GM23338 (cell line): ENCODE results near the gene MYO1D. TPM values are rescaled to one million over a fixed set of nuclear protein-coding genes. Genes with fewer than 3 reads are reported as not detected.
A peak's percentile ranks its signal among the peaks of the same experiment; 100 is the strongest.

Experiments
- ATAC-seq: fragments of 200-7000 bp; cut with Tn5 transposase; 3 replicates; pipeline ENCODE4 v1.9.1; 2020
- DNase-seq: peaks from one replicate; pipeline ENCODE4 v3.0.0-alpha.2; 2015; ENCODE audit warnings: low spot score
- H2AFZ ChIP-seq: fragments of 200-600 bp; sonication (generic); 2 replicates; pipeline ENCODE4 v1.8.0; 2016; ENCODE audit warnings: antibody characterized with exemption, mild to moderate bottlenecking, moderate library complexity
- H3F3A ChIP-seq: fragments of 200-600 bp; sonication (generic); replicated peaks from 2 replicates; pipeline ENCODE4 v1.8.0; 2017; ENCODE audit warnings: antibody characterized with exemption, mixed run types, low read depth
- H3K27ac ChIP-seq: fragments of 200-600 bp; sonication (generic); 2 replicates; pipeline ENCODE4 v1.6.1; 2016; ENCODE audit warnings: low read depth
- H3K27me3 ChIP-seq: fragments of 200-600 bp; sonication (generic); 2 replicates; pipeline ENCODE4 v1.8.0; 2016; ENCODE audit warnings: mild to moderate bottlenecking, mixed run types, moderate library complexity; ENCODE audit not compliant: insufficient read depth
- H3K36me3 ChIP-seq: fragments of 200-600 bp; sonication (generic); 2 replicates; pipeline ENCODE4 v1.8.0; 2016; ENCODE audit warnings: mild to moderate bottlenecking; ENCODE audit not compliant: insufficient read depth
- H3K4me1 ChIP-seq: fragments of 200-600 bp; sonication (generic); 2 replicates; pipeline ENCODE4 v1.8.0; 2016; ENCODE audit warnings: mild to moderate bottlenecking, moderate library complexity; ENCODE audit not compliant: insufficient read depth
- H3K4me2 ChIP-seq: fragments of 200-600 bp; sonication (generic); 2 replicates; pipeline ENCODE4 v1.7.1; 2017; ENCODE audit warnings: mixed run types
- H3K4me3 ChIP-seq: fragments of 200-600 bp; sonication (generic); 2 replicates; pipeline ENCODE4 v1.6.1; 2016; ENCODE audit warnings: mixed run types
- H3K79me2 ChIP-seq: fragments of 200-600 bp; sonication (generic); replicated peaks from 2 replicates; pipeline ENCODE4 v1.8.0; 2017; ENCODE audit warnings: mild to moderate bottlenecking; ENCODE audit not compliant: insufficient read depth
- H3K9me2 ChIP-seq: fragments of 200-600 bp; sonication (generic); 2 replicates; pipeline ENCODE4 v1.8.0; 2017; ENCODE audit not compliant: insufficient read depth
- H4K20me1 ChIP-seq: fragments of 200-600 bp; sonication (generic); replicated peaks from 2 replicates; pipeline ENCODE4 v1.8.0; 2017; ENCODE audit warnings: mild to moderate bottlenecking; ENCODE audit not compliant: insufficient read depth
- H3K27ac Mint-ChIP-seq: 2 replicates; pipeline ENCODE4 v1.8.0; 2020; ENCODE audit warnings: inconsistent platforms, mild to moderate bottlenecking, moderate library complexity, mixed read lengths
- H3K27me3 Mint-ChIP-seq: 3 replicates; pipeline ENCODE4 v1.8.0; 2022; ENCODE audit warnings: low read depth, mild to moderate bottlenecking, moderate library complexity, mixed read lengths, inconsistent platforms; ENCODE audit not compliant: insufficient read depth, poor library complexity
- H3K36me3 Mint-ChIP-seq: 3 replicates; pipeline ENCODE4 v1.8.0; 2021; ENCODE audit warnings: low read depth, mild to moderate bottlenecking, inconsistent platforms, moderate library complexity, mixed read lengths
- H3K4me1 Mint-ChIP-seq: 3 replicates; pipeline ENCODE4 v1.8.0; 2020; ENCODE audit warnings: mild to moderate bottlenecking, inconsistent platforms, mixed read lengths
- H3K4me3 Mint-ChIP-seq: 3 replicates; pipeline ENCODE4 v1.8.0; 2021; ENCODE audit warnings: moderate library complexity, mild to moderate bottlenecking, inconsistent platforms, mixed read lengths
- H3K9me3 Mint-ChIP-seq: 3 replicates; pipeline ENCODE4 v1.8.0; 2020; ENCODE audit warnings: moderate library complexity, mild to moderate bottlenecking, inconsistent platforms, mixed read lengths
- CREB1 ChIP-seq: fragments of 250-450 bp; sonication (Bioruptor Pico); IDR thresholded peaks from 2 replicates; pipeline ENCODE4 v1.5.0; 2020; ENCODE audit warnings: low read depth, mild to moderate bottlenecking, moderate library complexity
- EZH2 ChIP-seq: fragments of 200-600 bp; sonication (generic); IDR thresholded peaks from one replicate; pipeline ENCODE4 v1.8.0; 2017; ENCODE audit warnings: antibody characterized with exemption, mild to moderate bottlenecking, low read depth; ENCODE audit not compliant: unreplicated experiment
- JUNB ChIP-seq: IDR thresholded peaks from one replicate; pipeline ENCODE4 v1.6.1; 2016; ENCODE audit warnings: antibody characterized with exemption; ENCODE audit not compliant: unreplicated experiment
- POLR2AphosphoS5 ChIP-seq: IDR thresholded peaks from 2 replicates; pipeline ENCODE4 v1.6.1; 2016; ENCODE audit warnings: antibody characterized with exemption, low read depth
- STAT1 ChIP-seq: IDR thresholded peaks from one replicate; pipeline ENCODE4 v1.6.1; 2016; ENCODE audit warnings: antibody characterized with exemption; ENCODE audit not compliant: unreplicated experiment
- ZNF114 ChIP-seq: fragments of 250-450 bp; sonication (Bioruptor Pico); IDR thresholded peaks from 2 replicates; pipeline ENCODE4 v1.5.0; 2020; ENCODE audit warnings: mild to moderate bottlenecking, moderate library complexity
- ZNF331 ChIP-seq: fragments of 250-450 bp; sonication (Bioruptor Pico); IDR thresholded peaks from 2 replicates; pipeline ENCODE4 v1.5.0; 2020; ENCODE audit warnings: low read depth, mild to moderate bottlenecking, moderate library complexity
- ZNF462 ChIP-seq: fragments of 250-450 bp; sonication (Bioruptor Pico); IDR thresholded peaks from 2 replicates; pipeline ENCODE4 v1.5.0; 2020; ENCODE audit warnings: mild to moderate bottlenecking, moderate library complexity
- polyA plus RNA-seq: library from polyadenylated mRNA; unstranded; fragments of >200 nt; fragmentation: Nextera tagmentation; extraction: Ambion mirVana; gene quantifications from 2 replicates; pipeline ENCODE4 v1.2.1, GENCODE V29; 2016
- total RNA-seq: library from RNA; depleted of rRNA; stranded (reverse); fragments of >200 nt; shearing (Covaris generic); gene quantifications from 2 replicates; pipeline ENCODE4 v1.2.3, GENCODE V29; 2014
- TF ChIP-seq, protein P1 (sequence below): IDR thresholded peaks from one replicate; pipeline ENCODE4 v1.6.1; 2018; ENCODE audit warnings: antibody characterized with exemption; ENCODE audit not compliant: unreplicated experiment

Gene MYO1D
- total and polyA plus RNA-seq, 2 experiments from 2014 or later, result 8.6 to 28.6 TPM

- Histone ChIP-seq H3K27ac (no peak overlapping the region), H3K4me3 (no peak overlapping the region), H4K20me1 (no peaks in the 10 kb centered on the region), H3K27me3 (no peaks in the 10 kb centered on the region), H3K36me3 (no peaks in the 10 kb centered on the region), H3K9me2 (no peaks in the 10 kb centered on the region), H3K4me2 (peak overlapping the region; percentile 71; the same call in 1 of the 2 replicates), H3K4me1 (peaks cover 60% of the 10 kb centered on the region), H2AFZ (no peak overlapping the region), H3K79me2 (no peaks in the 10 kb centered on the region), H3F3A (peaks cover 21% of the 10 kb centered on the region)
- no peak for DNase-seq
- H3K4me3 Mint-ChIP-seq, result peak overlapping the region; percentile 31; the same call in 1 of the 3 replicates
- H3K27ac Mint-ChIP-seq, result no peak overlapping the region
- H3K9me3 Mint-ChIP-seq, result no peaks in the 10 kb centered on the region
- H3K27me3 Mint-ChIP-seq, result peaks cover 13% of the 10 kb centered on the region
- no peak for ATAC-seq
- no peaks in the 10 kb centered on the region for H3K36me3 Mint-ChIP-seq
- peaks cover 71% of the 10 kb centered on the region for H3K4me1 Mint-ChIP-seq
- TF ChIP-seq ZNF114 (CRISPR knock-in tag) (no peak), POLR2AphosphoS5 (no peak), ZNF331 (CRISPR knock-in tag) (no peak), CREB1 (CRISPR knock-in tag) (no peak), EZH2 (no peak), JUNB (no peak), STAT1 (no peak), ZNF462 (CRISPR knock-in tag) (no peak)
- TF ChIP-seq, protein P1, sequence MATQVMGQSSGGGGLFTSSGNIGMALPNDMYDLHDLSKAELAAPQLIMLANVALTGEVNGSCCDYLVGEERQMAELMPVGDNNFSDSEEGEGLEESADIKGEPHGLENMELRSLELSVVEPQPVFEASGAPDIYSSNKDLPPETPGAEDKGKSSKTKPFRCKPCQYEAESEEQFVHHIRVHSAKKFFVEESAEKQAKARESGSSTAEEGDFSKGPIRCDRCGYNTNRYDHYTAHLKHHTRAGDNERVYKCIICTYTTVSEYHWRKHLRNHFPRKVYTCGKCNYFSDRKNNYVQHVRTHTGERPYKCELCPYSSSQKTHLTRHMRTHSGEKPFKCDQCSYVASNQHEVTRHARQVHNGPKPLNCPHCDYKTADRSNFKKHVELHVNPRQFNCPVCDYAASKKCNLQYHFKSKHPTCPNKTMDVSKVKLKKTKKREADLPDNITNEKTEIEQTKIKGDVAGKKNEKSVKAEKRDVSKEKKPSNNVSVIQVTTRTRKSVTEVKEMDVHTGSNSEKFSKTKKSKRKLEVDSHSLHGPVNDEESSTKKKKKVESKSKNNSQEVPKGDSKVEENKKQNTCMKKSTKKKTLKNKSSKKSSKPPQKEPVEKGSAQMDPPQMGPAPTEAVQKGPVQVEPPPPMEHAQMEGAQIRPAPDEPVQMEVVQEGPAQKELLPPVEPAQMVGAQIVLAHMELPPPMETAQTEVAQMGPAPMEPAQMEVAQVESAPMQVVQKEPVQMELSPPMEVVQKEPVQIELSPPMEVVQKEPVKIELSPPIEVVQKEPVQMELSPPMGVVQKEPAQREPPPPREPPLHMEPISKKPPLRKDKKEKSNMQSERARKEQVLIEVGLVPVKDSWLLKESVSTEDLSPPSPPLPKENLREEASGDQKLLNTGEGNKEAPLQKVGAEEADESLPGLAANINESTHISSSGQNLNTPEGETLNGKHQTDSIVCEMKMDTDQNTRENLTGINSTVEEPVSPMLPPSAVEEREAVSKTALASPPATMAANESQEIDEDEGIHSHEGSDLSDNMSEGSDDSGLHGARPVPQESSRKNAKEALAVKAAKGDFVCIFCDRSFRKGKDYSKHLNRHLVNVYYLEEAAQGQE, result no peak
Measured at GRCh38 chr17:32517982-32518381, 358.9 kb downstream of the MYO1D start.
